ENCODE measurements around the gene GALNT1.

- TF ChIP-seq CTCF (IDR thresholded peaks at IDR 0.05) (no peak), POLR2AphosphoS5 (IDR thresholded peaks at IDR 0.05; ENCODE audit: insufficient read depth in 1 of 2, low read depth in 1 of 2) (no peak)
Measured at GRCh38 chr18:35639296-35639695, 57.8 kb downstream of the GALNT1 start.

Data from vagina (tissue), 2 donors.